Measurements from ENCODE around the gene GATD1. TPM values are rescaled to one million over a fixed set of nuclear protein-coding genes. Genes with fewer than 3 reads are reported as not detected.

The GATD1 gene
- total RNA-seq, 8 experiments from 2014 or later, result 22.8 to 70.1 (median 38.0) TPM

DNA sequence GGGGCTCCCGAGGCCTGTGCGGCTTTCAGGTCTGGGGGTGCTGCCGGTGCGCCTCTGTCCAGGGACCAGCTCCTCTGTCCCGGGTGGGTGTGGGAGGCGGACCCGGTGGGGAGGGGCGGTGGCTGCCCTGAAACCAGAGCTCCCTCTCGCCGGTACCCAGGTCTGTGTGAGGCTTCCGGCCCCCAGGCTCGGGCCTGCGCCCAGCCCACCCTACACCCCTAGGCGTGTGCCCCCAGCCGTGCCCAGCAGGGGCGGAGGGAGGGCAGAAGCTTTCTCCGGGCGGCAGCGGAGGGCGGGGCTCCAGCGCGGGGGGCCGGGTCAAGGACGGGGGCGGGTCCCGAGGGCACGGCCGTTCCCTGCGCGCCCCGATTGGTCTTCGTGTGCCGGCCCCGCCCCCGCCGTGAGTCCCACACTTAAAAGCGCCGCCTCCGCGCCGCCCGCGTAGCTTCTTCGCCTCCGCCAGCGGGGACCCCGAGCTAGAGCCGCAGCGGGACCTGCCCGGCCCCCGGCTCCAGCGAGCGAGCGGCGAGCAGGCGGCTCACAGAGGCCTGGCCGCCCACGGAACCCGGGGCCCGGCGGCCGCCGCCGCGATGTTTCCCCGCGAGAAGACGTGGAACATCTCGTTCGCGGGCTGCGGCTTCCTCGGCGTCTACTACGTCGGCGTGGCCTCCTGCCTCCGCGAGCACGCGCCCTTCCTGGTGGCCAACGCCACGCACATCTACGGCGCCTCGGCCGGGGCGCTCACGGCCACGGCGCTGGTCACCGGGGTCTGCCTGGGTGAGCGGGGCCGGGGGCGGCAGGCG is 42.0 kb upstream of the GATD1 start:
- 0% methylated on average over 7 of the region's 96 CpGs; no CpG with 5 or more reads in 9 of the 10 experiments for WGBS, 10 experiments
- in situ Hi-C loops (cut with MboI; ENCODE audit: low pct_unique_long_range_greater_than_20kb in 2 of 9, low sequenced_read_pairs in 9 of 9, unreplicated experiment in 9 of 9), result no loop called here
- Histone ChIP-seq H3K4me1 (replicated peaks in 1 of 2) (peaks cover 17 to 18% of the 10 kb centered on the region in 2 donors), H3K27ac (peak overlapping the region; percentile 76 to 82), H3K4me3 (peak overlapping the region; percentile 48 to 91 (median 88))
- peak; percentile 64 to 81 (median 74) for ATAC-seq (replicated peaks in 6 of 8)

DNA sequence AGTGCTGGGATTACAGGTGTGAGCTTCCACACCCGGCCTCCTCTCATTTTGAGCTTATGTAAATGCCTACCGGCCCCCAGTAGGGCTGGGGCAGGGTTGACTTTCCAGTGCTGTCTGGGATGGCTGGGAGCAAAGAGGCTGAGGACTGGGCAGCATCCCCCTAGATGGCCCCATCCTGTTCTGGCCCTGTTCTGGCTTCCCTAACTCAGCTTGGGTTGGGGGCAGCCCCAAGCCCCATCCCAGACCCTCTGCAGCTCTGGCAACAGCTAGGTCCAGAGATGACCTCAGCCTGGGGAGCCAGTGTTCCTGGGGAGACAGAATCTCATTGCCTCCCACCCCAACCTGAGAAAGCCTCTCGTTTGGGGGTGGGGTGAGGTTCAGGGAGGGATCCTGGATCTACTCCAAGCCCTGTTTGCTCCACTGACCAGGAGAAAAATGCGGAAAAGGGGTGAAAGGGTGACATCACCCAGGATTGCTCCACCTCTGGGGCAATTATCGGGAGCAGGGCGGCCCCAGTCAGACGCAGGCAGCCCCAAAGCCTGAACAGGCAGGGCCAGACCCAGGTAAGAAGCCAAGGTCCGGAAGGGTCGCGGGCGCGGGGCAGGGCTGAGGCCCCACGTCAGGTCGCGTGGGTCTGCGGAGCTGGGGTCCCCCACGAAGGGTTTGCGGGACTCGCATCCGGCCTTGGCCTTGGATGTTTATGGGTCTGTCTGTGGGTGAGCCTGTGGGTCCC is 41.3 kb upstream of the GATD1 start, which contains the start of gene PNPLA2:
PNPLA2 (plus strand) TSS at position 519 of the 733 bp plus-strand sequence. CDS start 805 bp downstream, outside the sequence.
- H3K27ac ChIP-seq, result peak within 1 kb of the TSS; percentile 76 to 82
- peak in 3 of 8 experiments; percentile 0 to 9 (median 5) for ATAC-seq (replicated peaks in 6 of 8)
- H3K4me3 ChIP-seq, result peak within 1 kb of the TSS; percentile 48 to 91 (median 88)
- WGBS, 10 experiments, result 30% methylated on average over 2 of the region's 20 CpGs; no CpG with 5 or more reads in 9 of the 10 experiments
- H3K4me1 ChIP-seq (replicated peaks in 1 of 2), result peaks cover 17 to 18% of the 10 kb centered on the region in 2 donors
- in situ Hi-C loops (cut with MboI; ENCODE audit: low pct_unique_long_range_greater_than_20kb in 2 of 9, low sequenced_read_pairs in 9 of 9, unreplicated experiment in 9 of 9), result no loop called here

GRCh38 chr11:816433-816779 is 39.1 kb upstream of the GATD1 start:
- ATAC-seq (replicated peaks in 6 of 8), result no peak
- H3K27ac ChIP-seq, result no peak overlapping the region
- H3K4me1 ChIP-seq (replicated peaks in 1 of 2), result peaks cover 17 to 18% of the 10 kb centered on the region in 2 donors
- in situ Hi-C loops (cut with MboI; ENCODE audit: low pct_unique_long_range_greater_than_20kb in 2 of 9, low sequenced_read_pairs in 9 of 9, unreplicated experiment in 9 of 9), result no loop called here
- no peak overlapping the region for H3K4me3 ChIP-seq
- 60 to 100% (median 92%) methylated on average over 1 to 6 of the region's 11 CpGs; no CpG with 5 or more reads in 3 of the 10 experiments for WGBS, 10 experiments

DNA sequence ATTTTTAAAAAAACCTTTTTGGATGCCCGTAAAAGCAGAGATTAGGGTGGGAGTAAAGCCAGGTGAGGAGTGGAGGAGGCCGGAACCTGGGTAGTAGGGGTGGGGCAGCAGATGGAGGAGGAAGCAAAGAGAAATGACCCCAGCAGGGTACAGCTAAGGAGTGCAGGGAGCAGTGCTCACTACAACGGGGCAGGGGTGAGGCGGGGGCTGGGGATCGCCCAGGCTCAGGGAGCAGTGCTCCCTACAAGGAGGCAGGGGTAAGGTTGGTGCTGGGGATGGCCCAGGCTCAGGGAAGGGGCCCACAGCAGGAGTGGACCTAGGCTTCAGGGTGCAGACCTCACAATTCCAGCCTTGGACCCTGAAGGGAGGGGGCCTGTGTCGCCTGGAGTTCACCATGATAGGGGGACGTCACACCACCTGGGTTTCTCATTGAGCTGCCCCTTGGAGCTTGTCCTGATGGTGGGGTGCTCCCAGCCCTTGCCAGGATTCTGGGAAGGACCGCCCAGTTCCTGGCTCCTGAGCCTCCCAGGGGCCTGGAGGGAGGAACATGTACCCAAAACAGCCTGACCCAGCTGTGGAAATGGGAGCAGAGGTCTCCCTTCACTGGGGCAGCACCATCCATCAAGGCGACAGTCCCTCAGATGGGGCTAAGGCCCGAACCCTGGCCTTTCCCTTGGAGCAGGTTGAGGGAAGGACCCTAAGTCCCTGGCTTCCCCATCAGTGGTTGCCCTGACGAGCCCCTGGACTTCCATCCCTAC is 38.6 kb upstream of the GATD1 start:
- WGBS, 10 experiments, result 60 to 100% (median 89%) methylated on average over 1 to 3 of the region's 11 CpGs; no CpG with 5 or more reads in 5 of the 10 experiments
- Histone ChIP-seq H3K27ac (no peak overlapping the region), H3K4me1 (replicated peaks in 1 of 2) (peaks cover 18 to 20% of the 10 kb centered on the region in 2 donors), H3K4me3 (no peak overlapping the region)
- in situ Hi-C loops (cut with MboI; ENCODE audit: low pct_unique_long_range_greater_than_20kb in 2 of 9, low sequenced_read_pairs in 9 of 9, unreplicated experiment in 9 of 9), result no loop called here
- no peak for ATAC-seq (replicated peaks in 6 of 8)

DNA sequence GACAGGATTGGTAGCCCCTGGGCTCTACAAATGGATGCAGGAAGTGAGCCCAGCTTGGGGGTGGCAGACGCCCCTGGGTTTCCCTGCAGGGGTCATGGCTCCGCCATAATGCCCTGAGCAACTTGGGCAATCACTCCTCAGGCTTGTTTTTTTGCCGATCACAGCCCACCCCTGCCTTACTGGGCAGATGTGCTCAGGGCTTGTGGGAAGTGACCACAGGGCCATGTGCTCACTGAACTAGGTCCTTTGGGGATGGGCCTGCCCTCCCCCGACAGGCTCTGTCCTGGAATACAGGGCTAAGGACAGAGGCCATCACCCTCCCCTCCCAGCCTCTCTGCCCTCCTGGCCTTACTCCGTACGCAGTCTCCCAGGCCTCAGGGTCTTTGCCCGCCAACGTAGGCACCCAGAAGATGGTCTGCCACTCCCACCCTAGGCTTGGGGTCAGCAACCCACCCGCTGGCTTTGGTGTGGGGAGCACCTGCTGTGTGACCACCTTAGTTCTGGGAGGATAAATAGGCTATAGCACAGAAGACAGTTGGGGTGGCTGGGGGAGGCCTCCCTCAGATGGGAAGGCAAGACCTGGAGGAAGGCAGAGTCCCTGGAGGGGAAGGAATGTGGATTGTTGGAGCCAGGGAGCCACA is 36.3 kb upstream of the GATD1 start:
- no peak overlapping the region for H3K27ac ChIP-seq
- peaks cover 10 to 12% of the 10 kb centered on the region in 2 donors for H3K4me1 ChIP-seq (replicated peaks in 1 of 2)
- H3K4me3 ChIP-seq, result no peak overlapping the region
- in situ Hi-C loops (cut with MboI; ENCODE audit: low pct_unique_long_range_greater_than_20kb in 2 of 9, low sequenced_read_pairs in 9 of 9, unreplicated experiment in 9 of 9), result no loop called here
- 50 to 80% (median 60%) methylated on average over 1 to 5 of the region's 9 CpGs; no CpG with 5 or more reads in 6 of the 10 experiments for WGBS, 10 experiments
- no peak for ATAC-seq (replicated peaks in 6 of 8)

DNA sequence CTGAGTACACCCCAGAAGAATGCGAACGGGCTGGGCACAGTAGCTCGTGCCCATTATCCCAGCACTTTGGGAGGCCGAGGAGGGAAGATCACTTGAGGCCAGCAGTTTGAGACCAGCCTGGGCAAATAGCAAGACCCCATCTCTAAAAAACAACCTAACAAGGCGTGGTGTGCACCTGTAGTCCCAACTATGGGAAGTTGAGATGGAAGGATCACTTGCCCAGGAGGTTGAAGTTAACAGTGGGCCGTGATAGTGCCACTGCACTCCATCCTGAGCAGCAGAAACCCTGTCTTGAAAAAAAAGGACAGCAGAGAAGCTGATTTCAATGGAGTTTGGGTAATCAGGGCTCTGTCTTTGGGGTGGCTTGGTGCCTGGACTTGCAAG is 35.8 kb upstream of the GATD1 start:
- in situ Hi-C loops (cut with MboI; ENCODE audit: low pct_unique_long_range_greater_than_20kb in 2 of 9, low sequenced_read_pairs in 9 of 9, unreplicated experiment in 9 of 9), result no loop called here
- 79 to 100% (median 93%) methylated on average over 1 to 4 of the region's 6 CpGs; no CpG with 5 or more reads in 4 of the 10 experiments for WGBS, 10 experiments
- no peak overlapping the region for H3K4me3 ChIP-seq
- peaks cover 13 to 16% of the 10 kb centered on the region in 2 donors for H3K4me1 ChIP-seq (replicated peaks in 1 of 2)
- ATAC-seq (replicated peaks in 6 of 8), result no peak
- no peak overlapping the region for H3K27ac ChIP-seq

DNA sequence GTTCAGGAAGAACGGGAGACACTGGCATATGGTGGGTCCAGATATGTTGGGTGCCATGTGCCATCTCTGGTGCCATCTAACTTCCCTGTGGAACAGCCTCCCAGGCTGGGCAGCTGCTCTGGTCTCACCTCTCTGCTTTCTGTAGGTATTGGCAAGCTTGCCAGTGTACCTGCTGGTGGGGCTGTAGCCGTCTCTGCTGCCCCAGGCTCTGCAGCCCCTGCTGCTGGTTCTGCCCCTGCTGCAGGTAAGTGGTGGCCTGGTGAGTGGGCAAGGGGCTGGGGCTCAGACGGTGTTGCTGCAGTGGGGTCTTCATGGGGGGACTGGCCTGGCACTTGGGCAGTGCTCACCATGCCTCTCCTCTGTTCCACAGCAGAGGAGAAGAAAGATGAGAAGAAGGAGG is 35.1 kb upstream of the GATD1 start:
- H3K4me1 ChIP-seq (replicated peaks in 1 of 2), result peaks cover 15 to 16% of the 10 kb centered on the region in 2 donors
- H3K4me3 ChIP-seq, result no peak overlapping the region
- H3K27ac ChIP-seq, result no peak overlapping the region
- 100% methylated on average over 1 of the region's 3 CpGs; no CpG with 5 or more reads in 7 of the 10 experiments for WGBS, 10 experiments
- in situ Hi-C loops (cut with MboI; ENCODE audit: low pct_unique_long_range_greater_than_20kb in 2 of 9, low sequenced_read_pairs in 9 of 9, unreplicated experiment in 9 of 9), result no loop called here
- no peak for ATAC-seq (replicated peaks in 6 of 8)

GRCh38 chr11:811446-812245 is 34.4 kb upstream of the GATD1 start:
- WGBS, 10 experiments, result 47 to 100% (median 73%) methylated on average over 2 to 12 of the region's 14 CpGs; no CpG with 5 or more reads in 3 of the 10 experiments
- in situ Hi-C loops (cut with MboI; ENCODE audit: low pct_unique_long_range_greater_than_20kb in 2 of 9, low sequenced_read_pairs in 9 of 9, unreplicated experiment in 9 of 9), result no loop called here

GRCh38 chr11:810040-810567 is 32.8 kb upstream of the GATD1 start:
- peak in 3 of 8 experiments; percentile 0 for ATAC-seq (replicated peaks in 6 of 8)
- Histone ChIP-seq H3K4me1 (replicated peaks in 1 of 2) (peaks cover 16 to 18% of the 10 kb centered on the region in 2 donors), H3K27ac (peak overlapping the region; percentile 100), H3K4me3 (peak overlapping the region; percentile 61 to 90 (median 79))
- 0% methylated on average over 1 to 7 of the region's 55 CpGs; no CpG with 5 or more reads in 6 of the 10 experiments for WGBS, 10 experiments
- in situ Hi-C loops (cut with MboI; ENCODE audit: low pct_unique_long_range_greater_than_20kb in 2 of 9, low sequenced_read_pairs in 9 of 9, unreplicated experiment in 9 of 9), result no loop called here

More at GRCh38 chr11:811446-812245, 34.4 kb upstream of the GATD1 start:
- peak overlapping the region in 1 of 5 donors; percentile 85 for H3K4me3 ChIP-seq
- ATAC-seq (replicated peaks in 6 of 8), result peak in 1 of 8 experiments; percentile 1
- peaks cover 15 to 16% of the 10 kb centered on the region in 2 donors for H3K4me1 ChIP-seq (replicated peaks in 1 of 2)
- no peak overlapping the region for H3K27ac ChIP-seq

DNA sequence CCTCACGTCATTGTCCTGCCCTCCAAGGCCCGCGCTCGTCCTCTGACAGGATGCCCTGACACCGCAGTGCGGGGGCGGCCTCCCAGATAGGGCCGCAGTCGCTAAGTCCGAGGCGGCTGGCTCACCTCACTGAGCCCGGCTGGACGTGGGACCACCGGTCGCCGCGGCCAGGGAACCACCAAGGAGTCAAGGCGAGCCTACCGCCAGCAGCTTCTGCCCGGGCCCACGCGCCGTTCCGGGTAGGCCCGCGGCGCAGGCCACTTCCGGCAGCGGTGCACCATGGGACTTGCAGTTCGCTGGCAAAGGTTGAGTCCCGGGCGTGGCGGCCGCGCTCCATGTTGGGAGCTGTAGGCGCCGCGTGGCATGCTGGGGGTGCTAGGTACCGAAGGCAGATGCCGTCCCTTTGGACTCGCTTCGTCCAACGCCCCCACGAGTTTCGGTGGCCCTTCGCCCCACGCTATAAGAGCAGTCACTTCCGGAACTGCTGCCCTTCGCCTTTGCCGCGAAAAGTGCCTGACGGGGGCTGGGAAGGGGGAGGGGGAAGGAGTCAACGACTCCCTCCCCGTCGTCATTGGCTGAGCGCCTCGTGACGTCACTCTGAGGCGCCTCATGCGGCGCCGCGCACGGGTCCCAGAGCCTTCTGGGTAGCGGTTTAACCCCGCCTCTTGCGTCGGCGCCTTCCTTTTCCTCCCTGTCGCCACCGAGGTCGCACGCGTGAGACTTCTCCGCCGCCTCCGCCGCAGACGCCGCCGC is 32.2 kb upstream of the GATD1 start, which contains the start of gene RPLP2:
RPLP2 (plus strand) TSS at position 681 of the 753 bp plus-strand sequence. CDS start 268 bp downstream, outside the sequence.
- Histone ChIP-seq H3K4me3 (peak within 1 kb of the TSS; percentile 61 to 90 (median 79)), H3K27ac (peak within 1 kb of the TSS; percentile 100), H3K4me1 (replicated peaks in 1 of 2) (peaks cover 19 to 22% of the 10 kb centered on the region in 2 donors)
- in situ Hi-C loops (cut with MboI; ENCODE audit: low pct_unique_long_range_greater_than_20kb in 2 of 9, low sequenced_read_pairs in 9 of 9, unreplicated experiment in 9 of 9), result no loop called here
- 0% methylated on average over 2 to 8 of the region's 81 CpGs; no CpG with 5 or more reads in 7 of the 10 experiments for WGBS, 10 experiments
- ATAC-seq (replicated peaks in 6 of 8), result peak; percentile 73 to 88 (median 85)
